ENCODE results near the gene OR13J1.
"Not testable (repeated sequence)": the region's sequence is repeated elsewhere in the genome, so short reads cannot be mapped to it uniquely, and the experiment has no call there.

The OR13J1 gene

GRCh38 chr9:35870351-35870923 is at the start of gene OR13J1:
OR13J1 (minus strand) TSS chr9:35870401; CDS start chr9:35870401, 0 bp downstream.
- DNase-seq (ENCODE audit: low spot score), result no peak

- no peak for DNase-seq (ENCODE audit: low spot score)
These were observed 49.2 kb upstream of the OR13J1 start for GRCh38 chr9:35919212-35920008.

GRCh38 chr9:35918780-35919179 is 48.6 kb upstream of the OR13J1 start:
- DNase-seq (ENCODE audit: low spot score), result no peak

GRCh38 chr9:35917261-35917660 is 47.1 kb upstream of the OR13J1 start:
- no peak for DNase-seq (ENCODE audit: low spot score)

- no peak for DNase-seq (ENCODE audit: low spot score)
These were observed 45.6 kb upstream of the OR13J1 start for GRCh38 chr9:35915681-35916294.

- DNase-seq (ENCODE audit: low spot score), result no peak
These were observed 44.2 kb upstream of the OR13J1 start for GRCh38 chr9:35914301-35914807.

- not testable (repeated sequence) for DNase-seq (ENCODE audit: low spot score)
These were observed 43.2 kb upstream of the OR13J1 start for GRCh38 chr9:35913429-35913828.

GRCh38 chr9:35912791-35913400 is 42.7 kb upstream of the OR13J1 start:
- DNase-seq (ENCODE audit: low spot score), result no peak

GRCh38 chr9:35911690-35912089 is 41.5 kb upstream of the OR13J1 start:
- DNase-seq (ENCODE audit: low spot score), result no peak

- peak; percentile 12 for DNase-seq (ENCODE audit: low spot score)
These were observed 40.6 kb upstream of the OR13J1 start for GRCh38 chr9:35910613-35911359.

- DNase-seq (ENCODE audit: low spot score), result no peak
These were observed 39.7 kb upstream of the OR13J1 start for GRCh38 chr9:35909687-35910612.

- DNase-seq (ENCODE audit: low spot score), result no peak
These were observed 39.1 kb upstream of the OR13J1 start, which contains the start of gene SPAAR for GRCh38 chr9:35909274-35909673. SPAAR (plus strand) TSS chr9:35909490; CDS start chr9:35910464, 974 bp downstream.

GRCh38 chr9:35908504-35909125 is 38.4 kb upstream of the OR13J1 start:
- no peak for DNase-seq (ENCODE audit: low spot score)

- DNase-seq (ENCODE audit: low spot score), result no peak
These were observed 37.7 kb upstream of the OR13J1 start for GRCh38 chr9:35907711-35908503.

GRCh38 chr9:35906923-35907699 is 36.9 kb upstream of the OR13J1 start:
- no peak for DNase-seq (ENCODE audit: low spot score)

GRCh38 chr9:35905912-35906679 is 35.9 kb upstream of the OR13J1 start, which contains the start of gene HRCT1:
HRCT1 (plus strand) TSS chr9:35906202; CDS start chr9:35906288, 86 bp downstream.
- no peak for DNase-seq (ENCODE audit: low spot score)

GRCh38 chr9:35905051-35905781 is 35.0 kb upstream of the OR13J1 start:
- DNase-seq (ENCODE audit: low spot score), result no peak
